Stimulated activated CD8-positive, alpha-beta memory T cell treated with anti-CD3 and anti-CD28 coated beads, Interleukin-12 subunit alpha, Interleukin-12 subunit beta, amount 100 ng/mL, for 4 hours (primary cell): Measurements from ENCODE around the gene GRWD1.

Source experiments
- DNase-seq: peaks from one replicate; pipeline ENCODE4 v3.0.0-alpha.2; 2020; ENCODE audit warnings: low read depth

The GRWD1 gene

DNA sequence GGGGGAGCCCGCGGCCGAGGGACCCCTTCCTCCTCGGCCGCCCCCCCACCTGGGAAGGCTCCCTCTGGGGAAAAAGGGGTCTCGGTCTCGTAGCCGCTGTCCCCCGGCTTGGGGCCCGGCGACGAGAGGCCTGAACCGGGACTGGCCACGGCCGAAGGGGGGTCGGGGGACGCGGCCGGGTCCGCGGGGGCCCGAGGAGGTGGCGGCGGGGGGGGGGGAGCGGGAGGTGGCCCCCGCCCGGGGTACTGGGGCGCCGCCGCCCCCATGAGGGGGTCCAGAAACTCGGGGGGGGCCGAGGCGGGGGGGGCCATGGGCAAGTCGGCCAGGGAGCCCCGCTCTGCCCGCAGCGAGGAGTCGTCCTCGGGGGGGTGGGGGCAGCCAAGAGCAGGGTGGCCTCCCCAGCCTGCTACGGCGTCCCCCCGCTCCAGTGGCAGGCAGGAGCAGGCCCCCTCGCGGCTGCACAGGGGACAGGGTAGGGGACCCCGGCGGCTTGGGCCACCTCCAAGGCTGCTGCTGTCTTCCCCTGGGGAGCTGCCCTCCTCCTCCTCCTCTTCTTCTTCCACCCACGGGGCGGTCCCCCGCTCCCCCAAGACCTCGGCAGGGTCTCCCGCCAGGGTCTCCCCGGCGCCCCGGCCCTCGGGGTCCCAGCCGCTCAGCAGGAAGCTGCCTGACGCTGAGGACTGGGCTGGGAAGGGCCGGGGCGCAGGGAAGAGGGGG is 53.0 kb downstream of the GRWD1 start:
- DNase-seq = no peak

DNA sequence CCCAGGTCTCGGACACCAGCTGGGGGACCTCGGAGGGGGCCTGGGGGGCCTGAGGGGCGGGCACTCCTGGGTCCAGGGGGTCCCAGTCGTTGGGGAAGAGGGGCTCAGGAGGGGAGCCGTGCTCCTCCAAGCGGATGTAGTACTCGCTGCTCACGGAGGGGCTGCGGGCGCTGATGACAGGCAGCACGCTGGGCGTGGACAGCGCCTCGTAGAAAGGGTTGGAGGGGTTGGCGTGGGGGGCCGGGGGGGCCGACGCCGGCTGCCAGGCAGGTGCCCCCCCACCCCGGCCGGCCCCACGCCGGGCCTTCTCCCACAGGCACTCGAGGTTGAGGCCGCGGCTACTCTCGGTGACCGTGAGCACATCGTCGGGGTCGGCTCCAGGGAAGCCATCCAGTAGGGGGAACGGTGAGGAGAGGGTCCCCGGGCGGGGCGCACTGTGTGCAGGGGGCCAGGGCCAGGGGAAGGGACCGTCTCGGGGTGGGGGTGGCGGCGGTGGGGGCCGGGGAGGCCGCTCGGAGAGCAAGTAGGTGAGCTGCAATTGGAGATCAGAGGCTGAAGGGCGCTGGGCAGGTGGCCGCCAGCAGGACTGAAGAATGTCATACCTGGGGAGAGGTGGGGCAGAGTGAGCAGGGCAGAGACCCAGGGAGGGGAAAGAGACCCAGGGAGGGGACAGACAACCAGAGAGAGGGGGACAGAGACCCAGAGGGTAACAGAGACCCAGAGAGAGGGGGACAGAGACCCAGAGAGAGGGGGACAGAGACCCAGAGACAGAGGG is 53.7 kb downstream of the GRWD1 start:
- DNase-seq = no peak

DNA sequence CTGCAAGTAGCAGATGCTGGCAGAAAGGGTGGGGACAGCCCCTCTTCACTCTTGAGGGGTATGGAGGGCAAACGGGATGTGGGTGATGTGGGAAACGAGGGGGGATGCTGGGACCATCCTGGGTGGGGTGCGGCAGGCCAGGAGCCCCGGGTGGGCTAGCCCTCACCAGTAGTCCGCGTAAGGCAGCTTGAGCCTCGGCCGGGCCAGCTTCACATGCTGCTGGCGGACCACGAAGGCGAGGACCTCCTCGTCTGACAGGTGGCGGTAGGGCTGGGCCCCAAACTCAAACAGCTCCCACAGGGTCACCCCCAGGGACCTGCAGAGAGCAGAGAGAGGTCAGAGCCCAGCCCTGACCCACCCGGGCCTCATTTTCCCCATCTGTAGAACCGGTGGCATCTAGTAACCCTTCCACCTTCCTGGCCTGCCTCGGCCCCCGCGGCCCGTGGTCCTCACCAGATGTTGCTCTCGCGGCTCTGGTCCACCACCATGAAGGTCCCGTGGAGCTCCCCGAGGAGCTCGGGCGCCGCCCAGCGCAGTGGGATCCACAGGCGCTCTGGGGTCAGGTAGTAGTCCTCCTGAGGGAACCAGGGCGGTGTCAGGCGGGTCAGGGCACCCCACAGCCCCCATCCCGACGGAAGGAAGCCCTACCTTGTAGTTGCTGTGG is 55.2 kb downstream of the GRWD1 start:
- DNase-seq = no peak

DNA sequence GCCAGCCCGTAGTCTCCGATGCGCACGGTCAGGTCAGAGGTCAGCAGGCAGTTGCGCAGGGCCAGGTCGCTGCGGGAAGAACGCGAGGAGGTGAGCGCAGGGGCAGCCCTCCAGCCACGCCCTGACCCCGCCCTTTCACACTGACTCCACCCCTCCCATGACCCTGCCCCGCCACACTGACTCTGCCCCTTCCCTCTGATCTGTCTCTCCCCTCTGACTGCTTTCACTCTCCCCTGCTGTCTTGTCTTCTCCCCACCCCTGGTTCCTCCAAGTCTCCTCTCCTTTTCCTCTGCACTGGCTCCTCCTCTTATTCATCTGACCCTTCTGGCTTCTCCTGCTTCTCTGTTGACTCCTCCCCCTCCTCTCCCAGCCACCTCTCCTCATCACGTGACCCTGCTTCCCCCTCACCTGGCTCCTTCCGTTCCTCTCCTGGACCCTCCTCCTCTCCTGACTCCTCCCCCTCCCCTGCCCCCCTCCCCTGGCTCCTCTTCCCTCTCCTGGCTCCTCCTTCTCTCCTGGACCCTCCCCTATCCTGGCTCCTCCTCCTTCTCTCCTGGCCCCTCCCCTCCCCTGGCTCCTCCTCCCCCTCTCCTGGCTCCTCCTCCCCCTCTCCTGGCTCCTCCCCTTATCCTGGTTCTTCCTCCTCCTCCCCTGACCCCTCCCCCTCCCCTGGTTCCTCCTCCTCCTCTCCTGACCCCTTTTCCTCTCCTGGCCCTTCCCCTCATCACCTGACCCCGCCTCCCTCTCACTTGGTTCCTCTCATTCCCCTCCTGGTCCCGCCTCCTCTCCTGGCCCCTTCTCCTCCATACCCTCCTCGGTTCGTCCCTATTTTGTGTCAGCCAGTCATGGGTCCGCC is 55.9 kb downstream of the GRWD1 start:
- no peak for DNase-seq

DNA sequence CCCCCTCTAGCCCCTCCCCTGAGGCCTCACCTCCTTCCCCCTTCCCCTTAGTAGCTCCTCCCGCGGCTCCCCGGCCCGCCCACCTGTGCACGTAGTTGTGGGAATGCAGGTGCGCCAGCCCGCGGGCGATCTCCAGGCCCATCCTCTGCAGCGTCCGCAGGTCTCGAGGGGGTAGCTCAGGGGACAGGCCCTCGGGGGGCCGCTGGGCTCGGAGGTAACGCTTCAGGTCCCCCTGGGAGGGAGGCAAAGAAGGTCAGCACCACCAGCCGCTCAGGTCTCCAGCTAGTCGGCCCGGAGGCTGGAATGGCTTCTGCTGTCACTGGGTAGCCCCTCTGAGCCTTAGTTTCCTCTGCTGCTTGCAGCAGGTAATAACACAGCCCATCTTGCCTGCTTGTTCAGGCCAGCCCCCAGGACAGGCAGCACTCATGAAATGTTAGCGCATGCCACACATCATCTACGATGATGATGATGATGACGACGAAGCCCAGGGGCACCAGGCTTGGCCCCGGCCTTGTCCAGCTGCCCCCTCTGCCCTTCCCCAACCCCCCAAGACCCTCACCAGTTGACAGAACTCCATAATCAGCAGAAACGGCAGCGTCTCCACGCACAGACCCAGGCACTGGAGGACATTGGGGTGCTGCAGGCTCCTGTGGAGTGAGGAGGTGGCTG is 56.7 kb downstream of the GRWD1 start:
- DNase-seq = no peak

DNA sequence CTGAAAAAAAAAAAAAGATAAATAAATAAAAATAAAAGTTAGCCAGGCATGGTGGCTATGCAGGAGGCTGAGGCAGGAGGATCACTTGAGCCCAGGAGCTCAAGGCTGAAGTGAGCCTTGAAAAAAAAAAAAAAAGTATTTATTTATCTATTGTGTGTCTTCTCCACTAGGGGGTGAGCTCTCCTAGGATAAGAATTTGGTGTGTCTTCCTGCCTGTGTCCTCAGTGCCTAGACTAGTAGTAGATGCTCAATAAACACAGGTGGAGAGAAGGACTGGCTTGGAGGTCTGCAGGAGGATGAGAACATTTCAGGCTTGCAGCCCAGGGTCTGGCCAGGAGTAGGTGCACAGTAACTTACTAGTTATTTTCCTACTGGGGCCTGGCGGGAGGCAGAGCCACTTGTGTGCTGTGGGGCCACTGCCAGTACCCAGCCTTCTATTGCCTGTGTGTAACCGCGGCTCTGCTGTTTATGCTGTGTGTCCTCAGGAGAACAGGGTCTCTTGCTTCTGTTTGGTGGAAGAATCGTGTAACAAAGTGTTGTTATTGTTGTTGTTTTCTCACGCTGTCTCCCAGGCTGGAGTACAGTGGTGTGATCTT is 60.5 kb downstream of the GRWD1 start:
- DNase-seq = no peak
